Endometrial microvascular endothelial cells (primary cell): ENCODE measurements around the gene LGALS14. TPM values are rescaled to one million over a fixed set of nuclear protein-coding genes. Genes with fewer than 3 reads are reported as not detected.
"Not testable (repeated sequence)": the region's sequence is repeated elsewhere in the genome, so short reads cannot be mapped to it uniquely, and the experiment has no call there.

ENCODE experiments used
- in situ Hi-C: cut with HindIII; loops from 2 replicates; pipeline ENCODE4 v1.10.0; 2017; ENCODE audit warnings: low sequenced_read_pairs, low pct_unique_long_range_greater_than_20kb; ENCODE audit errors: inconsistent ontology term
- total RNA-seq: library from RNA; depleted of rRNA; stranded (reverse); fragments of >200 nt; gene quantifications from one replicate; pipeline ENCODE4 v1.2.3, GENCODE V29; 2015; ENCODE audit errors: inconsistent ontology term

LGALS14 gene
- total RNA-seq, result not detected

- in situ Hi-C loops, result no loop called here
These were observed at the start of gene LGALS14 for GRCh38 chr19:39704181-39705044. Gene LGALS14, plus strand, starts transcription at chr19:39704481. Its CDS starts 48 bp downstream, at chr19:39704529.

- in situ Hi-C loops, result no loop called here
These were observed 48.7 kb upstream of the LGALS14 start, which contains the start of gene LGALS16 for GRCh38 chr19:39655613-39656012. Gene LGALS16, plus strand, starts transcription at chr19:39655913. Its CDS starts 49 bp downstream, at chr19:39655962.

- in situ Hi-C loops, result no loop called here
These were observed 44.5 kb upstream of the LGALS14 start for GRCh38 chr19:39659791-39660190.

- in situ Hi-C loops, result no loop called here
These were observed 43.6 kb upstream of the LGALS14 start for GRCh38 chr19:39660661-39661060.

GRCh38 chr19:39661565-39661964, 42.7 kb upstream of the LGALS14 start:
- in situ Hi-C loops, result no loop called here

- in situ Hi-C loops, result not testable (repeated sequence)
These were observed 34.4 kb upstream of the LGALS14 start for GRCh38 chr19:39669860-39670259.

- in situ Hi-C loops, result no loop called here
These were observed 33.3 kb upstream of the LGALS14 start for GRCh38 chr19:39670998-39671397.

- in situ Hi-C loops, result no loop called here
These were observed 32.4 kb upstream of the LGALS14 start for GRCh38 chr19:39671739-39672363.

- in situ Hi-C loops, result no loop called here
These were observed 31.8 kb upstream of the LGALS14 start for GRCh38 chr19:39672473-39672872.

- in situ Hi-C loops, result not testable (repeated sequence)
These were observed 30.4 kb upstream of the LGALS14 start for GRCh38 chr19:39673862-39674261.

GRCh38 chr19:39676004-39676403, 28.3 kb upstream of the LGALS14 start:
- in situ Hi-C loops, result no loop called here

GRCh38 chr19:39677961-39678889, 26.1 kb upstream of the LGALS14 start:
- in situ Hi-C loops, result no loop called here

GRCh38 chr19:39679056-39679790, 25.1 kb upstream of the LGALS14 start:
- in situ Hi-C loops, result no loop called here

- in situ Hi-C loops, result no loop called here
These were observed 24.5 kb upstream of the LGALS14 start for GRCh38 chr19:39679791-39680168.

GRCh38 chr19:39680593-39680992, 23.7 kb upstream of the LGALS14 start:
- in situ Hi-C loops, result no loop called here

GRCh38 chr19:39681416-39681815, 22.9 kb upstream of the LGALS14 start:
- in situ Hi-C loops, result no loop called here

- in situ Hi-C loops, result no loop called here
These were observed 20.0 kb upstream of the LGALS14 start for GRCh38 chr19:39684267-39684666.

GRCh38 chr19:39686739-39687138, 17.5 kb upstream of the LGALS14 start:
- in situ Hi-C loops, result no loop called here
